ENCODE results near the gene SLC2A9.
"Not testable (repeated sequence)": the region's sequence is repeated elsewhere in the genome, so short reads cannot be mapped to it uniquely, and the experiment has no call there.

The SLC2A9 gene

GRCh38 chr4:9997886-9998285, 23.4 kb downstream of the SLC2A9 start:
- no peak for DNase-seq (ENCODE audit: low read depth)

GRCh38 chr4:9996319-9997110, 24.8 kb downstream of the SLC2A9 start:
- no peak for DNase-seq (ENCODE audit: low read depth)

- DNase-seq (ENCODE audit: low read depth): no peak
Measured at GRCh38 chr4:9994246-9994847, 26.9 kb downstream of the SLC2A9 start.

GRCh38 chr4:9989918-9990635, 31.2 kb downstream of the SLC2A9 start:
- DNase-seq (ENCODE audit: low read depth): no peak

GRCh38 chr4:9988933-9989332, 32.4 kb downstream of the SLC2A9 start:
- DNase-seq (ENCODE audit: low read depth): no peak

GRCh38 chr4:9988363-9988749, 32.9 kb downstream of the SLC2A9 start:
- no peak for DNase-seq (ENCODE audit: low read depth)

GRCh38 chr4:9987749-9988362, 33.4 kb downstream of the SLC2A9 start:
- no peak for DNase-seq (ENCODE audit: low read depth)

GRCh38 chr4:9984621-9985020, 36.7 kb downstream of the SLC2A9 start:
- DNase-seq (ENCODE audit: low read depth): no peak

GRCh38 chr4:9983211-9983610, 38.1 kb downstream of the SLC2A9 start:
- no peak for DNase-seq (ENCODE audit: low read depth)

GRCh38 chr4:9981899-9982298, 39.4 kb downstream of the SLC2A9 start:
- not testable (repeated sequence) for DNase-seq (ENCODE audit: low read depth)

GRCh38 chr4:9980898-9981297, 40.4 kb downstream of the SLC2A9 start:
- no peak for DNase-seq (ENCODE audit: low read depth)

- no peak for DNase-seq (ENCODE audit: low read depth)
Measured at GRCh38 chr4:9979101-9979701, 42.1 kb downstream of the SLC2A9 start.

- no peak for DNase-seq (ENCODE audit: low read depth)
Measured at GRCh38 chr4:9977518-9978031, 43.7 kb downstream of the SLC2A9 start.

GRCh38 chr4:9976781-9977180, 44.5 kb downstream of the SLC2A9 start:
- no peak for DNase-seq (ENCODE audit: low read depth)

GRCh38 chr4:9976293-9976692, 45.0 kb downstream of the SLC2A9 start:
- DNase-seq (ENCODE audit: low read depth): no peak

- DNase-seq (ENCODE audit: low read depth): no peak
Measured at GRCh38 chr4:9971711-9972110, 49.6 kb downstream of the SLC2A9 start.

GRCh38 chr4:9970399-9971011, 50.8 kb downstream of the SLC2A9 start:
- no peak for DNase-seq (ENCODE audit: low read depth)

- no peak for DNase-seq (ENCODE audit: low read depth)
Measured at GRCh38 chr4:9969526-9970398, 51.5 kb downstream of the SLC2A9 start.

GRCh38 chr4:9968472-9968871, 52.8 kb downstream of the SLC2A9 start:
- no peak for DNase-seq (ENCODE audit: low read depth)

- DNase-seq (ENCODE audit: low read depth): no peak
Measured at GRCh38 chr4:9964879-9965278, 56.4 kb downstream of the SLC2A9 start.

- DNase-seq (ENCODE audit: low read depth): no peak
Measured at GRCh38 chr4:9963328-9963727, 58.0 kb downstream of the SLC2A9 start.
